ENCODE measurements around the gene KLHL29. TPM values are rescaled to one million over a fixed set of nuclear protein-coding genes. Genes with fewer than 3 reads are reported as not detected.

Gene KLHL29
- total and polyA plus RNA-seq, 2 experiments from 2014 or later = 1.5 to 6.5 TPM

GRCh38 chr2:23691106-23691470, 306.1 kb downstream of the KLHL29 start:
- H3K79me2 ChIP-seq (replicated peaks; ENCODE audit: insufficient read depth) = no peaks in the 10 kb centered on the region
- H3K27me3 ChIP-seq (ENCODE audit: insufficient read depth) = no peaks in the 10 kb centered on the region
- no peak overlapping the region for H2AFZ ChIP-seq
- H3K27me3 Mint-ChIP-seq (ENCODE audit: insufficient read depth, low read depth, poor library complexity) = peaks cover 16% of the 10 kb centered on the region
- no peak overlapping the region for H3K4me3 Mint-ChIP-seq
- TF ChIP-seq JUNB (IDR thresholded peaks at IDR 0.05; ENCODE audit: unreplicated experiment) (no peak), POLR2AphosphoS5 (IDR thresholded peaks at IDR 0.05; ENCODE audit: low read depth) (no peak), EZH2phosphoT487 (IDR thresholded peaks at IDR 0.05; ENCODE audit: unreplicated experiment) (no peak), STAT1 (IDR thresholded peaks at IDR 0.05; ENCODE audit: unreplicated experiment) (no peak), REST (IDR thresholded peaks at IDR 0.05; ENCODE audit: unreplicated experiment) (no peak), ETS1 (IDR thresholded peaks at IDR 0.05) (no peak), CREB1 (CRISPR knock-in tag; IDR thresholded peaks at IDR 0.05; ENCODE audit: low read depth) (no peak), ZNF114 (CRISPR knock-in tag; IDR thresholded peaks at IDR 0.05) (no peak), EZH2 (IDR thresholded peaks at IDR 0.05; ENCODE audit: low read depth, unreplicated experiment) (no peak)
- TF ChIP-seq, protein P1, sequence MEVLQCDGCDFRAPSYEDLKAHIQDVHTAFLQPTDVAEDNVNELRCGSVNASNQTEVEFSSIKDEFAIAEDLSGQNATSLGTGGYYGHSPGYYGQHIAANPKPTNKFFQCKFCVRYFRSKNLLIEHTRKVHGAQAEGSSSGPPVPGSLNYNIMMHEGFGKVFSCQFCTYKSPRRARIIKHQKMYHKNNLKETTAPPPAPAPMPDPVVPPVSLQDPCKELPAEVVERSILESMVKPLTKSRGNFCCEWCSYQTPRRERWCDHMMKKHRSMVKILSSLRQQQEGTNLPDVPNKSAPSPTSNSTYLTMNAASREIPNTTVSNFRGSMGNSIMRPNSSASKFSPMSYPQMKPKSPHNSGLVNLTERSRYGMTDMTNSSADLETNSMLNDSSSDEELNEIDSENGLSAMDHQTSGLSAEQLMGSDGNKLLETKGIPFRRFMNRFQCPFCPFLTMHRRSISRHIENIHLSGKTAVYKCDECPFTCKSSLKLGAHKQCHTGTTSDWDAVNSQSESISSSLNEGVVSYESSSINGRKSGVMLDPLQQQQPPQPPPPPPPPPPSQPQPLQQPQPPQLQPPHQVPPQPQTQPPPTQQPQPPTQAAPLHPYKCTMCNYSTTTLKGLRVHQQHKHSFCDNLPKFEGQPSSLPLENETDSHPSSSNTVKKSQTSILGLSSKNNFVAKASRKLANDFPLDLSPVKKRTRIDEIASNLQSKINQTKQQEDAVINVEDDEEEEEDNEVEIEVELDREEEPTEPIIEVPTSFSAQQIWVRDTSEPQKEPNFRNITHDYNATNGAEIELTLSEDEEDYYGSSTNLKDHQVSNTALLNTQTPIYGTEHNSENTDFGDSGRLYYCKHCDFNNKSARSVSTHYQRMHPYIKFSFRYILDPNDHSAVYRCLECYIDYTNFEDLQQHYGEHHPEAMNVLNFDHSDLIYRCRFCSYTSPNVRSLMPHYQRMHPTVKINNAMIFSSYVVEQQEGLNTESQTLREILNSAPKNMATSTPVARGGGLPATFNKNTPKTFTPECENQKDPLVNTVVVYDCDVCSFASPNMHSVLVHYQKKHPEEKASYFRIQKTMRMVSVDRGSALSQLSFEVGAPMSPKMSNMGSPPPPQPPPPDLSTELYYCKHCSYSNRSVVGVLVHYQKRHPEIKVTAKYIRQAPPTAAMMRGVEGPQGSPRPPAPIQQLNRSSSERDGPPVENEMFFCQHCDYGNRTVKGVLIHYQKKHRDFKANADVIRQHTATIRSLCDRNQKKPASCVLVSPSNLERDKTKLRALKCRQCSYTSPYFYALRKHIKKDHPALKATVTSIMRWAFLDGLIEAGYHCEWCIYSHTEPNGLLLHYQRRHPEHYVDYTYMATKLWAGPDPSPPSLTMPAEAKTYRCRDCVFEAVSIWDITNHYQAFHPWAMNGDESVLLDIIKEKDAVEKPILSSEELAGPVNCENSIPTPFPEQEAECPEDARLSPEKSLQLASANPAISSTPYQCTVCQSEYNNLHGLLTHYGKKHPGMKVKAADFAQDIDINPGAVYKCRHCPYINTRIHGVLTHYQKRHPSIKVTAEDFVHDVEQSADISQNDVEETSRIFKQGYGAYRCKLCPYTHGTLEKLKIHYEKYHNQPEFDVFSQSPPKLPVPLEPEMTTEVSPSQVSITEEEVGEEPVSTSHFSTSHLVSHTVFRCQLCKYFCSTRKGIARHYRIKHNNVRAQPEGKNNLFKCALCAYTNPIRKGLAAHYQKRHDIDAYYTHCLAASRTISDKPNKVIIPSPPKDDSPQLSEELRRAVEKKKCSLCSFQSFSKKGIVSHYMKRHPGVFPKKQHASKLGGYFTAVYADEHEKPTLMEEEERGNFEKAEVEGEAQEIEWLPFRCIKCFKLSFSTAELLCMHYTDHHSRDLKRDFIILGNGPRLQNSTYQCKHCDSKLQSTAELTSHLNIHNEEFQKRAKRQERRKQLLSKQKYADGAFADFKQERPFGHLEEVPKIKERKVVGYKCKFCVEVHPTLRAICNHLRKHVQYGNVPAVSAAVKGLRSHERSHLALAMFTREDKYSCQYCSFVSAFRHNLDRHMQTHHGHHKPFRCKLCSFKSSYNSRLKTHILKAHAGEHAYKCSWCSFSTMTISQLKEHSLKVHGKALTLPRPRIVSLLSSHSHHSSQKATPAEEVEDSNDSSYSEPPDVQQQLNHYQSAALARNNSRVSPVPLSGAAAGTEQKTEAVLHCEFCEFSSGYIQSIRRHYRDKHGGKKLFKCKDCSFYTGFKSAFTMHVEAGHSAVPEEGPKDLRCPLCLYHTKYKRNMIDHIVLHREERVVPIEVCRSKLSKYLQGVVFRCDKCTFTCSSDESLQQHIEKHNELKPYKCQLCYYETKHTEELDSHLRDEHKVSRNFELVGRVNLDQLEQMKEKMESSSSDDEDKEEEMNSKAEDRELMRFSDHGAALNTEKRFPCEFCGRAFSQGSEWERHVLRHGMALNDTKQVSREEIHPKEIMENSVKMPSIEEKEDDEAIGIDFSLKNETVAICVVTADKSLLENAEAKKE (CRISPR knock-in tag; IDR thresholded peaks at IDR 0.05) = no peak
- TF ChIP-seq, protein P2, sequence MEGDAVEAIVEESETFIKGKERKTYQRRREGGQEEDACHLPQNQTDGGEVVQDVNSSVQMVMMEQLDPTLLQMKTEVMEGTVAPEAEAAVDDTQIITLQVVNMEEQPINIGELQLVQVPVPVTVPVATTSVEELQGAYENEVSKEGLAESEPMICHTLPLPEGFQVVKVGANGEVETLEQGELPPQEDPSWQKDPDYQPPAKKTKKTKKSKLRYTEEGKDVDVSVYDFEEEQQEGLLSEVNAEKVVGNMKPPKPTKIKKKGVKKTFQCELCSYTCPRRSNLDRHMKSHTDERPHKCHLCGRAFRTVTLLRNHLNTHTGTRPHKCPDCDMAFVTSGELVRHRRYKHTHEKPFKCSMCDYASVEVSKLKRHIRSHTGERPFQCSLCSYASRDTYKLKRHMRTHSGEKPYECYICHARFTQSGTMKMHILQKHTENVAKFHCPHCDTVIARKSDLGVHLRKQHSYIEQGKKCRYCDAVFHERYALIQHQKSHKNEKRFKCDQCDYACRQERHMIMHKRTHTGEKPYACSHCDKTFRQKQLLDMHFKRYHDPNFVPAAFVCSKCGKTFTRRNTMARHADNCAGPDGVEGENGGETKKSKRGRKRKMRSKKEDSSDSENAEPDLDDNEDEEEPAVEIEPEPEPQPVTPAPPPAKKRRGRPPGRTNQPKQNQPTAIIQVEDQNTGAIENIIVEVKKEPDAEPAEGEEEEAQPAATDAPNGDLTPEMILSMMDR (conservative IDR thresholded peaks at IDR 0.05; ENCODE audit: low read depth in 2 of 2) = no peak
- H3K4me1 ChIP-seq (ENCODE audit: insufficient read depth) = no peaks in the 10 kb centered on the region
- no peak overlapping the region for H3K27ac Mint-ChIP-seq
- peaks cover 10% of the 10 kb centered on the region for H3K4me1 Mint-ChIP-seq
- H3K36me3 ChIP-seq (ENCODE audit: insufficient read depth) = no peaks in the 10 kb centered on the region
- H3K4me3 ChIP-seq = no peak overlapping the region
- H3F3A ChIP-seq (replicated peaks; ENCODE audit: low read depth) = no peaks in the 10 kb centered on the region
- no peak overlapping the region for H3K4me2 ChIP-seq
- H3K36me3 Mint-ChIP-seq (ENCODE audit: low read depth) = peaks cover 6% of the 10 kb centered on the region; the same call in 1 of the 3 replicates
- DNase-seq (ENCODE audit: low spot score) (no peak), ATAC-seq (no peak)
- H3K27ac ChIP-seq (ENCODE audit: low read depth) = no peak overlapping the region
- no peaks in the 10 kb centered on the region; the same call in 1 of the 2 replicates for H4K20me1 ChIP-seq (replicated peaks; ENCODE audit: insufficient read depth)
- no peaks in the 10 kb centered on the region; the same call in 2 of the 3 replicates for H3K9me3 Mint-ChIP-seq
- H3K9me2 ChIP-seq (ENCODE audit: insufficient read depth) = no peaks in the 10 kb centered on the region
